ENCODE results near the gene ADGRV1.

DNA sequence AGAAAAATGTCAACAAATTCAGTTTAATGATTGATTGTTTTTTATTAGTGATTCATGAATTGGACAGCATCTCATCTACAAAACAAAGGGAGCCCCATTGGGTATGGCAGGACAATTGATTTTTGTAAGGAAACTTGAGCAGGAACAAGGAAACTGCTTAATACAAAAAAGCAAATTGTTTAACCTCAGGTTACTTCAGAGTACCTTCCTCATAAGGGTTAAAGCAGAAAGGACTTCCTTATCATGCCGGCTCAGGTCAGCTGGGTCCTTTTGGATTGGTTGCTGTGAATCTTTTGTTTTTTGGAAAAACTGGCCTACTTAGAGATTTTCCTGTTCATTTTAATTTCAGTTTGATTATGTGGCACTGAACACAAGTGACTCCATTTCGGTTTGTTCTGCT is 612.7 kb downstream of the ADGRV1 start:
- no peak for TF ChIP-seq POLR2A (IDR thresholded peaks at IDR 0.05)
- TF ChIP-seq, protein P1, sequence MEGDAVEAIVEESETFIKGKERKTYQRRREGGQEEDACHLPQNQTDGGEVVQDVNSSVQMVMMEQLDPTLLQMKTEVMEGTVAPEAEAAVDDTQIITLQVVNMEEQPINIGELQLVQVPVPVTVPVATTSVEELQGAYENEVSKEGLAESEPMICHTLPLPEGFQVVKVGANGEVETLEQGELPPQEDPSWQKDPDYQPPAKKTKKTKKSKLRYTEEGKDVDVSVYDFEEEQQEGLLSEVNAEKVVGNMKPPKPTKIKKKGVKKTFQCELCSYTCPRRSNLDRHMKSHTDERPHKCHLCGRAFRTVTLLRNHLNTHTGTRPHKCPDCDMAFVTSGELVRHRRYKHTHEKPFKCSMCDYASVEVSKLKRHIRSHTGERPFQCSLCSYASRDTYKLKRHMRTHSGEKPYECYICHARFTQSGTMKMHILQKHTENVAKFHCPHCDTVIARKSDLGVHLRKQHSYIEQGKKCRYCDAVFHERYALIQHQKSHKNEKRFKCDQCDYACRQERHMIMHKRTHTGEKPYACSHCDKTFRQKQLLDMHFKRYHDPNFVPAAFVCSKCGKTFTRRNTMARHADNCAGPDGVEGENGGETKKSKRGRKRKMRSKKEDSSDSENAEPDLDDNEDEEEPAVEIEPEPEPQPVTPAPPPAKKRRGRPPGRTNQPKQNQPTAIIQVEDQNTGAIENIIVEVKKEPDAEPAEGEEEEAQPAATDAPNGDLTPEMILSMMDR (IDR thresholded peaks at IDR 0.05), result no peak
- TF ChIP-seq POLR2AphosphoS5 (IDR thresholded peaks at IDR 0.05), result no peak
